Esophagus muscularis mucosa (tissue), 4 donors: Measurements from ENCODE around the gene FAM216B. TPM values are rescaled to one million over a fixed set of nuclear protein-coding genes. Genes with fewer than 3 reads are reported as not detected.

Source experiments
- DNase-seq: peaks from one replicate; pipeline ENCODE4 v3.0.0-alpha.2; 2017; ENCODE audit errors: extremely low spot score
- H3K27ac ChIP-seq, 4 donors: fragments of 200-600 bp; sonication (generic); replicated peaks in 1 of 4; 1 replicate in 3 of 4; 2 replicates in 1 of 4; pipeline ENCODE4 v1.5.1; 2016 to 2019; ENCODE audit warnings: mild to moderate bottlenecking in 1 of 4
- H3K27me3 ChIP-seq, 4 donors: fragments of 200-600 bp; sonication (generic); one replicate each; pipeline versions ENCODE4 v1.5.1 to v1.6.0; 2016 to 2019
- H3K36me3 ChIP-seq, 4 donors: fragments of 200-600 bp; sonication (generic); one replicate each; pipeline ENCODE4 v1.5.1; 2016 to 2019
- H3K4me1 ChIP-seq, 4 donors: fragments of 200-600 bp; sonication (generic); one replicate each; pipeline ENCODE4 v1.5.1; 2016 to 2019
- H3K4me3 ChIP-seq, 4 donors: fragments of 200-600 bp; sonication (generic); 1 replicate in 2 of 4; 2 replicates in 2 of 4; pipeline ENCODE4 v1.5.1; 2016 to 2019; ENCODE audit warnings: mild to moderate bottlenecking in 4 of 4, moderate library complexity in 1 of 4
- H3K9me3 ChIP-seq, 4 donors: fragments of 200-600 bp; sonication (generic); 1 replicate in 3 of 4; 2 replicates in 1 of 4; pipeline ENCODE4 v1.5.1; 2016 to 2019
- CTCF ChIP-seq, 3 experiments: fragments of 200-600 bp in 2 of 3; fragments of 450-650 bp in 1 of 3; sonication (generic) in 2 of 3; IDR thresholded peaks; one replicate each; pipeline ENCODE4 v1.5.1; 2017 to 2019; ENCODE audit warnings: antibody characterized with exemption in 3 of 3, mild to moderate bottlenecking in 2 of 3, moderate library complexity in 1 of 3
- EP300 ChIP-seq: sonication (generic); formaldehyde crosslinking; IDR thresholded peaks from one replicate; pipeline ENCODE4 v1.6.1; 2017; ENCODE audit warnings: antibody characterized with exemption
- POLR2A ChIP-seq: fragments of 450-650 bp; IDR thresholded peaks from one replicate; pipeline ENCODE4 v1.6.1; 2017; ENCODE audit warnings: antibody characterized with exemption, moderate library complexity, mild to moderate bottlenecking, low read depth
- POLR2AphosphoS5 ChIP-seq, 2 donors: sonication (generic); formaldehyde crosslinking; IDR thresholded peaks; one replicate each; pipeline ENCODE4 v1.6.1; 2017; ENCODE audit warnings: antibody characterized with exemption in 2 of 2
- WGBS: methylation state at CpG from one replicate; pipeline ENCODE4 v1.1.5; 2018; 5-methylcytosine and 5-hydroxymethylcytosine counted together
- intact Hi-C: fragments of 100-400 bp; cut with DNase I; formaldehyde crosslinking; loops from one replicate; pipeline ENCODE4 v1.15.1; 2023
- total RNA-seq, 4 donors: library from RNA; depleted of rRNA; stranded (reverse); fragments of >200 nt; gene quantifications; one replicate each; pipeline versions ENCODE4 v1.1.0 to v1.2.1, GENCODE V29; 2016

The FAM216B gene
- total RNA-seq, 4 donors from 2014 or later = not detected

GRCh38 chr13:42796747-42797356, 15.5 kb downstream of the FAM216B start:
- Histone ChIP-seq H3K9me3 (no peaks in the 10 kb centered on the region), H3K4me3 (no peak overlapping the region), H3K36me3 (no peaks in the 10 kb centered on the region), H3K27ac (no peak overlapping the region), H3K27me3 (no peaks in the 10 kb centered on the region), H3K4me1 (no peaks in the 10 kb centered on the region)
- 75% methylated on average over 7 of the region's 7 CpGs for WGBS
- intact Hi-C loops = no loop called here
- TF ChIP-seq POLR2A (no peak), POLR2AphosphoS5 (IDR thresholded peaks at IDR 0.05) (no peak), CTCF (IDR thresholded peaks at IDR 0.05) (no peak), EP300 (no peak)
- no peak for DNase-seq

GRCh38 chr13:42798118-42798517, 16.7 kb downstream of the FAM216B start:
- H3K36me3 ChIP-seq = no peaks in the 10 kb centered on the region
- 66% methylated on average over 6 of the region's 6 CpGs for WGBS
- no peak for TF ChIP-seq POLR2A
- no peak for TF ChIP-seq POLR2AphosphoS5 (IDR thresholded peaks at IDR 0.05)
- no peak for TF ChIP-seq EP300
- no peak for TF ChIP-seq CTCF (IDR thresholded peaks at IDR 0.05)

GRCh38 chr13:42800109-42800643, 18.8 kb downstream of the FAM216B start:
- no peak overlapping the region for H3K27ac ChIP-seq
- DNase-seq = no peak
- intact Hi-C loops = no loop called here
- H3K4me3 ChIP-seq = no peak overlapping the region
- no peaks in the 10 kb centered on the region for H3K9me3 ChIP-seq
- TF ChIP-seq EP300 (no peak), CTCF (IDR thresholded peaks at IDR 0.05) (no peak), POLR2AphosphoS5 (IDR thresholded peaks at IDR 0.05) (no peak), POLR2A (no peak)
- H3K27me3 ChIP-seq = no peaks in the 10 kb centered on the region
- H3K36me3 ChIP-seq = no peaks in the 10 kb centered on the region
- 70% methylated on average over 5 of the region's 5 CpGs for WGBS
- no peaks in the 10 kb centered on the region for H3K4me1 ChIP-seq

More at GRCh38 chr13:42798118-42798517, 16.7 kb downstream of the FAM216B start:
- intact Hi-C loops = no loop called here
- Histone ChIP-seq H3K4me1 (no peaks in the 10 kb centered on the region), H3K4me3 (no peak overlapping the region), H3K27ac (no peak overlapping the region), H3K9me3 (no peaks in the 10 kb centered on the region), H3K27me3 (no peaks in the 10 kb centered on the region)
- DNase-seq = no peak

GRCh38 chr13:42803563-42804204, 22.3 kb downstream of the FAM216B start:
- intact Hi-C loops = no loop called here
- 78% methylated on average over 2 of the region's 2 CpGs for WGBS
- Histone ChIP-seq H3K27me3 (no peaks in the 10 kb centered on the region), H3K27ac (no peak overlapping the region), H3K36me3 (no peaks in the 10 kb centered on the region), H3K4me3 (no peak overlapping the region), H3K4me1 (no peaks in the 10 kb centered on the region), H3K9me3 (no peaks in the 10 kb centered on the region)
- DNase-seq = no peak
- no peak for TF ChIP-seq CTCF (IDR thresholded peaks at IDR 0.05)
- no peak for TF ChIP-seq EP300
- no peak for TF ChIP-seq POLR2A
- no peak for TF ChIP-seq POLR2AphosphoS5 (IDR thresholded peaks at IDR 0.05)
